ENCODE results near the gene NLGN2. TPM values are rescaled to one million over a fixed set of nuclear protein-coding genes. Genes with fewer than 3 reads are reported as not detected.

The NLGN2 gene
- total RNA-seq, 1 experiment from 2014 or later, result 70.2 TPM

GRCh38 chr17:7408863-7409262 is 1.2 kb downstream of the NLGN2 start:
- Histone ChIP-seq H2BK5ac (ENCODE audit: insufficient read length, low read length) (no peak overlapping the region), H3K79me2 (ENCODE audit: insufficient read depth, low read length) (no peaks in the 10 kb centered on the region), H3K27ac (ENCODE audit: insufficient read length, low read depth, low read length) (no peak overlapping the region), H2BK15ac (ENCODE audit: low read depth, low read length) (no peak overlapping the region), H3K27me3 (ENCODE audit: insufficient read depth, low read length) (no peaks in the 10 kb centered on the region), H4K91ac (ENCODE audit: insufficient read length, low read depth, low read length) (no peak overlapping the region), H3K18ac (ENCODE audit: insufficient read length, low read depth, low read length) (no peak overlapping the region), H3K4me2 (ENCODE audit: insufficient read depth, insufficient read length, low read length) (no peak overlapping the region), H2BK20ac (ENCODE audit: low read depth, low read length, poor library complexity, severe bottlenecking) (no peak overlapping the region), H3K14ac (ENCODE audit: insufficient read depth, low read length) (no peak overlapping the region), H3T11ph (ENCODE audit: low read length) (no peak overlapping the region), H3K9ac (ENCODE audit: extremely low read depth, insufficient read length, low read length) (no peak overlapping the region), H3K23ac (ENCODE audit: insufficient read length, low read depth, low read length) (no peak overlapping the region), H2BK120ac (ENCODE audit: low read depth, low read length, poor library complexity, severe bottlenecking) (no peak overlapping the region), H2BK12ac (ENCODE audit: insufficient read length, low read depth, low read length) (no peak overlapping the region), H3K4ac (ENCODE audit: low read depth, low read length) (no peak overlapping the region), H3K23me2 (ENCODE audit: insufficient read length, low read depth, low read length, poor library complexity, severe bottlenecking) (peaks cover 5% of the 10 kb centered on the region), H3K4me1 (ENCODE audit: insufficient read depth, low read length) (no peaks in the 10 kb centered on the region; the same call in 1 of the 2 replicates), H3K79me1 (ENCODE audit: insufficient read depth, low read depth, low read length, poor library complexity, severe bottlenecking) (no peaks in the 10 kb centered on the region), H2AFZ (ENCODE audit: low read length) (no peak overlapping the region), H3K56ac (ENCODE audit: insufficient read length, low read depth, low read length) (no peak overlapping the region), H4K20me1 (ENCODE audit: control insufficient read depth, insufficient read depth, insufficient read length) (no peaks in the 10 kb centered on the region), H3K9me3 (ENCODE audit: control insufficient read depth, low read depth, low read length) (no peaks in the 10 kb centered on the region), H4K5ac (ENCODE audit: insufficient read length, low read depth, low read length) (no peak overlapping the region), H2AK5ac (ENCODE audit: insufficient read length, low read length) (no peak overlapping the region), H4K8ac (replicated peaks; ENCODE audit: insufficient read length, low read depth, low read length) (no peak overlapping the region)
- TF ChIP-seq CTCF (conservative IDR thresholded peaks at IDR 0.05), result no peak
- Mint-ChIP-seq H3K9me3 (peaks cover 0 to 2% of the 10 kb centered on the region in 2 experiments; a peak in 1 of 5 replicates), H3K27me3 (ENCODE audit: low read depth) (no peaks in the 10 kb centered on the region), H3K36me3 (ENCODE audit: insufficient read depth in 1 of 3, low read depth in 3 of 3) (peaks cover 16 to 36% (median 27%) of the 10 kb centered on the region in 3 experiments), H3K4me3 (no peak overlapping the region; a peak in 1 of 5 replicates), H3K4me1 (peaks cover 18 to 38% of the 10 kb centered on the region in 2 experiments), H3K27ac (peak overlapping the region in 1 of 3 experiments; percentile 28; a peak in 1 of 7 replicates)
- no peak for DNase-seq
- WGBS (ENCODE audit: extremely low coverage, insufficient read length, low lambda C conversion rate), result no CpG with 5 or more reads among the region's 6 CpGs
